Stimulated activated CD4-positive, alpha-beta T cell treated with anti-CD3 and anti-CD28 coated beads, TNF-alpha, amount 100 ng/mL, for 48 hours (primary cell): ENCODE results near the gene KAZN.

Experiments used
- DNase-seq, 3 donors: peaks; one replicate each; pipeline ENCODE4 v3.0.0-alpha.2; 2020; ENCODE audit warnings: low read depth in 3 of 3

KAZN gene

GRCh38 chr1:14713077-14713476 lies 114.6 kb downstream of the KAZN start:
- DNase-seq = no peak

- no peak for DNase-seq
These were observed 116.8 kb downstream of the KAZN start for GRCh38 chr1:14715266-14715665.

- no peak for DNase-seq
These were observed 117.3 kb downstream of the KAZN start for GRCh38 chr1:14715802-14716201.

- no peak for DNase-seq
These were observed 118.0 kb downstream of the KAZN start for GRCh38 chr1:14716474-14716873.

- DNase-seq = no peak
These were observed 120.0 kb downstream of the KAZN start for GRCh38 chr1:14718476-14718875.

- no peak for DNase-seq
These were observed 124.9 kb downstream of the KAZN start for GRCh38 chr1:14723401-14723800.

GRCh38 chr1:14724246-14724645 lies 125.8 kb downstream of the KAZN start:
- DNase-seq = no peak

GRCh38 chr1:14724678-14725077 lies 126.2 kb downstream of the KAZN start:
- DNase-seq = no peak

GRCh38 chr1:14725238-14725637 lies 126.8 kb downstream of the KAZN start:
- DNase-seq = no peak

GRCh38 chr1:14725695-14726094 lies 127.2 kb downstream of the KAZN start:
- no peak for DNase-seq

- DNase-seq = no peak
These were observed 128.1 kb downstream of the KAZN start for GRCh38 chr1:14726606-14727005.

- no peak for DNase-seq
These were observed 130.0 kb downstream of the KAZN start for GRCh38 chr1:14728516-14728915.

GRCh38 chr1:14732728-14733047 lies 134.2 kb downstream of the KAZN start:
- no peak for DNase-seq

- no peak for DNase-seq
These were observed 134.7 kb downstream of the KAZN start for GRCh38 chr1:14733048-14733778.

- DNase-seq = no peak
These were observed 135.3 kb downstream of the KAZN start for GRCh38 chr1:14733779-14734140.

- no peak for DNase-seq
These were observed 137.4 kb downstream of the KAZN start for GRCh38 chr1:14735841-14736240.

GRCh38 chr1:14737561-14738094 lies 139.1 kb downstream of the KAZN start:
- DNase-seq = no peak

- no peak for DNase-seq
These were observed 139.8 kb downstream of the KAZN start for GRCh38 chr1:14738235-14738634.

- DNase-seq = no peak
These were observed 140.2 kb downstream of the KAZN start for GRCh38 chr1:14738647-14739046.

GRCh38 chr1:14739082-14739832 lies 140.8 kb downstream of the KAZN start:
- no peak for DNase-seq

GRCh38 chr1:14740016-14740415 lies 141.5 kb downstream of the KAZN start:
- DNase-seq = no peak

GRCh38 chr1:14741082-14741481 lies 142.6 kb downstream of the KAZN start:
- DNase-seq = no peak

GRCh38 chr1:14741532-14741931 lies 143.0 kb downstream of the KAZN start:
- no peak for DNase-seq
